OCI-M1 (cell line): ENCODE data around the gene RPL13.

ENCODE experiments used
- DNase-seq: peaks from one replicate; lab custom pipeline; 2025; lab: John Stamatoyannopoulos, UW

RPL13 gene

DNA sequence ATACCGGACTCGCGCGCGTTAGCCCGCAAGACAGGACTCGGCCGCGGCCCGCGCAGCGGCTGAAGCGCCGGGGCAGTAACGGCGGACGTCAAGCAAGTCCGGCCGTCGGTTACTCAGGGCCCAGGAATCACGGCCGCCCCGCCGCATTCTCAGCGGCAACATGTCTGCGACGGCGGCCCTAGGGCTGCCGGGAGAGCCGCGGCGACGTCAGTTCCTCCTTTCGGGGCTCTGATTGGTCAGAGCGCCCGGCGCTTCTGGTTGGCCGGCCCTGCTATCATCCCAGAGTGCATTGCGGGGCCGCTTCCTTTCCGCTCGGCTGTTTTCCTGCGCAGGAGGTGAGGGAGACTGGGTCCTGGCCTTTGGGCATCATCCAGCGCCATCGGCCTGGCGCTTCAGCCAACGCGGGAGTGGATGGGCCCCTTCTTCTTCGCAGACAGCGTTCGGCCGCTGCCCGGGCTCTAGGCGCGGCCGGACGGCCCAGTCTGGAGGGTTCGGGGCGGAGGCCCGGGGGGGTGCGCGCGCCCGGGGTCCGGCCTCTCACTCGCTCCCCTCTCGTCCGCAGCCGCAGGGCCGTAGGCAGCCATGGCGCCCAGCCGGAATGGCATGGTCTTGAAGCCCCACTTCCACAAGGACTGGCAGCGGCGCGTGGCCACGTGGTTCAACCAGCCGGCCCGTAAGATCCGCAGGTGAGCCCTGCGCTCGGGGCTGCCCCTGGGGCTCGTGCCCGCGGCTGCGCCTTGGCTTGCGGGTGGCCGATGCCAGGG is at the start of gene RPL13:
RPL13 (plus strand) TSS at position 305 of the 764 bp plus-strand sequence; CDS start at position 583, 278 bp downstream.
- DNase-seq: peak; percentile 98

DNA sequence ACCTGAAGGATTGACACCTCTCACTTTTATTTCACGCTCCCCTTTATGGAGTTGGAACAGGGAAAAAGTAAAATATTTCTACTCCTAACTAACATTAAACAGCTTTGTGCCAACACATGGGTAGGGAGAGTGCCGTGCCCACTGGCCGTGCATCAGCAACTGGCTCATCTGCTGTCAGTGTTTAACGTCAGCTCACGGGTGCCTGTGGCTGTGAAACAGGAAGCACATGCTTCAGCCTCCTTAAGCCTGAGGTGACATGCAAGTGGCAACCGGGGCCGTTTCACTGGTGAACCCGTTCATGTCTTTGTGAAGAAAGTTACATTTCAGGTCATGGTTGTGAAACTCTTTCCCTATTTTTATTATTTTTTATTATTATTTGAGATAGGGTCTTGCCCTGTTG is 49.1 kb upstream of the RPL13 start:
- DNase-seq: no peak

DNA sequence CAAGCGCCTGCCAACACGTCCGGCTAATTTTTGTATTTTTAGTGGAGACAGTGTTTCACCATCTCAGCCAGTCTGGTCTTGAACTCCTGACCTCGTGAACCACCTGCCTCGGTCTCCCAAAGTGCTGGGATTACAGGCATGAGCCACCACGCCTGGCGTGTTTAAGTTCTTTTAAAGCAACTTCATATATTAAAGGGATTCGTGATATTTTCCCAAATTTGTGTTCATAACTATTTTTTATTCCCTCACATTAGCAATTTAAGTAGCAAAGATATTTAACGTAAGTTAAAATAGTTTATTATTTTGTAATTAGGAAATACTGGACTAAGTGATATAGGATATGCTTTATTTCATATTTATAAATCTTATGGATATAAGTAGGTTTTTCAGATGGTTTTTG is 48.0 kb upstream of the RPL13 start:
- no peak for DNase-seq

DNA sequence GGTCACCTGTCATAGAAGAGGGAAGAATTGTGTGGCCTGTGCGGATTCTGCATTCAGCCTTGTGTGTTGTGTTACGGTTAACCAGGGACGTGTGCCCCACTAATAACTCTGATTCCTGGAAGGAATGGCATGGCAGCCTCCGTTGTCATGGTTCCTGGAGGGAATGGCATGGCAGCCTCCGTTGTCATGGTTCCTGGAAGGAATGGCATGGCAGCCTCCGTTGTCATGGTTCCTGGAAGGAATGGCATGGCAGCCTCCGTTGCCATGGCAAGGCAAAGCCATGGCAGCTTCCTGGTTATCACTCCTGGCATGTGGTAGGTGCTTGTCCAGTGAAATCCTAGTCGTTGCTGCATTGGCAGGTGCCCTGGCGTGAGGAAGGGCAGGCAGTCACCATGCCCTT is 43.4 kb upstream of the RPL13 start:
- DNase-seq: no peak

DNA sequence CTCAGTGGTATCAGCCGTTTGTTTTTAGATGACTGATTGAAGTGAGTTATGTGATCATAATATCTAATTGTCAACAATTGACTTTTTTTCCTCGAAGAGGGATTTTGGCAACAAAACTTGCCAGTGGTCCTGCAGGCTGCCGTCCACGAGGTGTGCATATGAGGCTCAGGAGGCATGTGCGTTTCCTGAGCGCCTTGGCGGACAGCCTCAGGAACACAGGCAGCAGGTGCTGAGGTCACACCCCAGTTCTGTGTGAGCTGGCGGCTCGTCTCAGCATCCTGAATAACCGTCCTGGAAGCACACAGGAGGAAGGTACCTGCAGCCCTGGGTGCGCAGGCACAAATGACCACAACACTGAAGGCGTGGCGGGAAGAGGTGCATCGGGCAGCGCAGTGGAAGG is 40.6 kb upstream of the RPL13 start:
- DNase-seq: no peak

DNA sequence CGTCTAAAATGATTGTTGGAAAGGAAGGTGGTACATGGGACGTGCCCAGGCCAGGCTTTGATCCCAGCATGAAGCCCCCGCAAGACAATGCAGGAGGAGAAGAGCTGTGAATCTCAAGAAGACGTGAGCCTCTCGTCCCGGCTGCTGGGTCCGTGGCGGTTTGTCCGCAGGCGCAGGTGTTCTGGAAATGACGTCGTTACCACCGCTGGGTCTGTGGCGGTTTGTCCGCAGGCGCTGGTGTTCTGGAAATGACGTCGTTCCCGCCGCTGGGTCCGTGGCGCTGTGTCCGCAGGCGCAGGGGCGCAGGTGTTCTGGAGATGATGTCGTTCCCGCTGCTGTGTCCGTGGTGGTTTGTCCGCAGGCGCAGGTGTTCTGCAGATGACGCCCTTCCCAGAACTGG is 38.2 kb upstream of the RPL13 start:
- no peak for DNase-seq

DNA sequence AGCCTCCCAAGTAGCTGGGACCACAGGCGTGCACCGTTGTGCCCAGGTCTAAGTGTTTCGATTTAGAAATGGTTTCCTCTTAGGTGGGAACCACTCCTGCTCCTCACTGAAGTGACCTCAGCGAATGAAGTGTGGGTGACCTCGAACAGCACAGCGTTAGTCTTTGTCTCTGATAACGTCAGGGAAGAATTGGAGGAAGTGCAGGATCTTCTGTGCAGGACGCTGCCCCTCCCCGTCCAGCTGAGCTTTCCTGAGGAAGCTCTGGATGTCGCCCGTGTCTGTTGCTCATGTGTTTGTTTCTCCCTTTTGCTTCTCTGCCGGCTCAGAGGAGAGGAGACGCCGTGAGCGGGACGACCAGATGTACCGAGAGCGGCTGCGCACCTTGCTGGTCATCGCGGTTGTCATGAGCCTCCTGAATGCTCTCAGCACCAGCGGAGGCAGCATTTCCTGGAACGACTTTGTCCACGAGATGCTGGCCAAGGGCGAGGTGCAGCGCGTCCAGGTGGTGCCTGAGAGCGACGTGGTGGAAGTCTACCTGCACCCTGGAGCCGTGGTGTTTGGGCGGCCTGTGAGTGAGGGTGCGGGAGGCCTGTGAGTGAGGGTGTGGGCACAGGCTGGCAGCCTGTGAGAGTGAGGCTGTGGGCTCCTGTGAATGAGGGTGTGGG is 36.7 kb upstream of the RPL13 start:
- DNase-seq: no peak

DNA sequence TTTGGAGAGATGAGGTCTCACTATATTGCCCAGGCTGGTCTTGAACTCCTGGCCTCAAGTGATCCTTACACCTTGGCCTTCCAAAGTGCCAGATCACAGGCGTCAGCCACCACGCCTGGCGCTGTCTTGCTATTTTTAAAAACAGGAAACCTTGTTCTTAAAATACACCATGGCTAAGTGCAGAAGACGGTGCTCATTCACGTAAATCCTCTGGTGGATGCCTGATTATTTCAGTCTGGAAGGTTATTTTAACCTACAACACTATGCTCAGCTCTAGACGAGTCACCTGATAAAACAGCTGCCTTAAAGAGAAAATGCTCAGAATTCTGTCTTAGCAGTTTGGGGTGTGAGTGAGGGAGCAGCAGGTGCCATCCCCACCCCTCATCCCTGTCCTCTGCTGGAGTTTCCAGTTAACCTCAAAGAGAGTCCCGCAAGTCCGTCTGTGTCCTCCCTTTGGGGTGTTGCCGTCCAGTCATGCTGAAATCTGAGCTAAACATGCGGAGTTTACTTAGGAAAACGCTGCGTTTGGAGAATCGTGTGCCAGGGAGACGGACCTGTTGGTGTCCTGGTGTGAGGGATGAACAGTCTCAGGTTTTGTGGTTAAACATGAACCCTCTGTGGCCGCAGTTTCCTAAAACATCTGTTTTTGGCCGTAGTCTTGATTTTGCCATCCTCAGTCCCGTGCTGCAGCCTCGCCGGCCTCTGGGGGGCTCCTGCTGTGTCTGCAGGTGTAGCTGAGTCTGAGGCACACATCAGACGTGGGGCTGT is 35.2 kb upstream of the RPL13 start:
- no peak for DNase-seq

DNA sequence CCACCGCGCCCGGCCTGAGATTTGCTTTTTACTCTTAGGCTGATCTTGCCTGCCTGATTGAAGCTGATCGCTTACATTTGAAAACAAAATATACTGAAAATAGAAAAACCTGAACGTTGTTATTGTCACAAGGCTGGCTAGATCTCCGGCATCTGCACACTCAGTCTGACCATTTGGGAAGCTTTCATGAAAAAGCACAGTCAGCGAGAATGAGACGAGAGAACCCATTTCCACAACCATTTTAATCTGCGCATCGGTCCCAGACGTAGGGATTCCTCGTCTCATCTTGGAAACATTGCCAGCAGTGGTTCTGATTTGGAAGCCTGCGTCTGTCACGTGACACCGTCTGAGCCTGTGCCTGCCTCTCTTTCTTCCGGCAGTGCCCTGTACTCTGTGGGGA is 31.4 kb upstream of the RPL13 start:
- no peak for DNase-seq

DNA sequence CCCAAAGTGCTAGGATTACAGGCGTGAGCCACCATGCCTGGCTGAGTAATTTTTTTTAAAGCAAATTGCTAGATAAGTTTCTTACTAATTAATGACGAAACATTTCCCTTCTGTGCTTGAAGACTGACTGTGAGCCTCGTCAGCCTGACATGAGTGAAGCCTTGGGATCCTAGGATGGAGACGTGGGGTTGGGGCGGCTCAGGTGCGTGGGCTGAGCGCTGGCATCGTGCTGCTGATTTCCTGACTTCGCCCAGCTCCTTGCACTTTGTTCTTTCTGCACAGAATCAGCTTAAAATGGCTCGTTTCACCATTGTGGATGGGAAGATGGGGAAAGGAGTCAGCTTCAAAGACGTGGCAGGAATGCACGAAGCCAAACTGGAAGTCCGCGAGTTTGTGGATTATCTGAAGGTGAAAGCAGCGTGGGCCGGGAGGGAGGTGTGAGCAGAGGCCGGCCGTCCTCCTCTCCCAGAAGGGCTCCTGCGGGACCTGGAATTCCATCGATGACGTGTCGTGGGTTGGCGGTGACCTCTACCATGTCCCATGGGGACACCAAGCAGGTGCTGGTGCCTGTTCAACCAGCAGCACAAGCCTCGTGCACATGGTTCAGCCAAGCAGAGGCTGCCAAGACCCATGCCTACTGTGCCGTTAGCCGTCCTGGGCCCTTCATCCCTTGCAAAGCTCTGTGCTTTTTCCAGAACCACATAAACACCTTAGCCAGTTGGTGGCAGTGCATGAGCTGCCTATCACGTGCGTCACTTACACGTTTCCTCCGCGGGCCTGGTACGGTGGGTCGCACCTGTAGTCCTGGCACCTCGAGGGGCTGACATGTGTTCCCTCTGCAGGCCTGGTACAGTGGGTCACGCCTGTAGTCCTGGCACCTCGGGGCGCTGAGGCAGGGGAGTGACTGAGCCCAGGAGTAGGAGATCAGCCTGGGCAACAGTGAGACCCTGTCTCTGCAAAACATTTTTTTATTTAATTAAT is 29.8 kb upstream of the RPL13 start:
- no peak for DNase-seq

DNA sequence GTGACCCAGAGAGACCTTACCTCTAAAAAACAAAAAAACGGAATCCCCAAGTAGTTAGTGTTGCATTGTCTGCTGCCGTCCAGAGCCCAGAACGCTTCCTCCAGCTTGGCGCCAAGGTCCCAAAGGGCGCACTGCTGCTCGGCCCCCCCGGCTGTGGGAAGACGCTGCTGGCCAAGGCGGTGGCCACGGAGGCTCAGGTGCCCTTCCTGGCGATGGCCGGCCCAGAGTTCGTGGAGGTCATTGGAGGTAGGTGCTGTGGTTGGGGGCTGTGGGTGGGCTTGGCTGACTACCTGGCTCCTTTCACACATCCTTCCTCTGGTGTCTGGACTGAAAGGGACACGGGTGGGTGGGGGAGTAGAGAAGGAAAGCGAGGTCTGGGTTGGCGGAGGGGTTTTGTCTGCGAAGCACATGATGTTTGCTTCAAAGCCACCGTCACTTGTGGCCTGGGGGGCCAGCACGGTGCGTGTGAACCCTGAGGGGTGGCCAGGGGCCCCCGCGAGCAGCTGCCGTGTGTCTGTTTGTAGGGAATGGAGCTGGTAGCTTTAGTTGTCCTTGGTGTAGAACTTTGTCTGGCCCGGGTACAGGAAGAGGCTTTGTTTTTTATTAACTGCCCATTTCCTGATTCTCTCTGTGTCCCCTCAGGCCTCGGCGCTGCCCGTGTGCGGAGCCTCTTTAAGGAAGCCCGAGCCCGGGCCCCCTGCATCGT is 28.5 kb upstream of the RPL13 start:
- DNase-seq: no peak

DNA sequence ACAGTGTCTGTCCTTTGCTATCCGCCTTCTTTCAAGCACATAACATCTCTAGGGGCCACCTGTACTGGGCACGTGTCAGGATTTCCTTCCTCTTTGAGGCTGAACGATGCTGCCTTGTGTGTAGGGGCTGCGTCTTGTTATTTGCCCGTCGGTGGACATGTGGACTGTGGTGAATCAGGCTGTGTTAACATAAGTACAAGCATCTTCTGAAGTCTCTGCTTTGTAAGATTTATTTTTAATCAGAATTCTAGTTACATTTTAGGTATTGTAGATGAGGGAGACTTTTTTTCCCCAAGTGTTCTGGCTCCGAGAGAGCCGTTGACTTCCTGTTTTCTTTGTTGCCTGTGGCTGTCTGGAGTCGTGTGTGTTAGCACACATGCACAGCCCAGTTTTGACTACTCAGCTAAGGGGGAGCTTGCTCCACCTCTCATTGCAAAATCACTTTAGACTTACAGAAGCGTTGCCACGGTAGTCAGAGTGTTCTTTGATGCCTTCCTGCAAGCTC is 26.2 kb upstream of the RPL13 start:
- DNase-seq: no peak

DNA sequence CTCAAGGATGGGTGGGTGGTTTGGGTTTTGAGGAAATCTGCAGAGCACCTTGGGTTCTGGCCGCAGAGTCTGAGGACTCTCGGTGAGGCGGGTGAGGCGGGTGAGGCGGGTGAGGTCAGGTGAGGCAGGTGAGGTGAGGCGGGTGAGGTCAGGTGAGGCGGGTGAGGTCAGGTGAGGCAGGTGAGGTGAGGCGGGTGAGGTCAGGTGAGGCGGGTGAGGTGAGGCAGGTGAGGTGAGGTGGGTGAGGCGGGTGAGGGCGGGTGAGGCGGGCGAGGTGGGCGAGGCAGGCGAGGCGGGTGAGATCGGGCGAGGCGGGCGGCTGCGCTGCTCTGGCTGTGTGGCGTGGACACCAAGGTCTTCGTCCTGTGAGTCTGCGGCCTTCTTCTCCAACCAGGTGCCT is 24.1 kb upstream of the RPL13 start:
- no peak for DNase-seq

DNA sequence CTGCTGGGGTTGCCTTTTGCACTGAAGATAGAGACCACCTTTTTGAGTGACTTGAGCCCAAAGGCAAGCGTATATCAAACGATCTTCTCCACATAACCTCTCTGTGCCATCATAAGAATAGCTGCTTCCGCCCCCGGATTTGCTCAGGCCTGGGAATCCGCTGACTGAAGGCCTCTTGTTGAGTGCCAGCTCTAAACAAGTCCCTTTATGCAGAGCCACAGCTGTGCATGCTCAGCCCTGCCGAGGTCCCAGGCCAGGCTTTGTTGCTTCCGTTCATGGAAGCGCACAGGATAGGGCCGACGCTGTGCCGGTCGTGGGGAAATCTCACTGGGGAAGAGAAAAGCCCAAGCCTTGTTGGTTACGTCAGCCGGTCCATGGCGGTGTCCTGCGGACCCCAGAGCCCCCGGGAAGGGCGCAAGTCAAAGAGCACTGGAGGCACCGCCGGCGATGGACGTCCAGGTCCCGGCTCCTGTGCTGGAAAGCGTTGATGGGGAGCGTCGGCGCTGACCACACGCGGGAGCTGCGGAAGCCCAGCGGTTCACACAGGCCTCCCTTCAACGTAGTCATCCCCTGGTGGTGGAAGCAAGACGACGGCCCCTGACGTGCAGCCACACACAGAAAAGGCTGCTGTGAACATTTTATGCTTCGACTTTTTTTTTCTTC is 23.5 kb upstream of the RPL13 start:
- DNase-seq: no peak

DNA sequence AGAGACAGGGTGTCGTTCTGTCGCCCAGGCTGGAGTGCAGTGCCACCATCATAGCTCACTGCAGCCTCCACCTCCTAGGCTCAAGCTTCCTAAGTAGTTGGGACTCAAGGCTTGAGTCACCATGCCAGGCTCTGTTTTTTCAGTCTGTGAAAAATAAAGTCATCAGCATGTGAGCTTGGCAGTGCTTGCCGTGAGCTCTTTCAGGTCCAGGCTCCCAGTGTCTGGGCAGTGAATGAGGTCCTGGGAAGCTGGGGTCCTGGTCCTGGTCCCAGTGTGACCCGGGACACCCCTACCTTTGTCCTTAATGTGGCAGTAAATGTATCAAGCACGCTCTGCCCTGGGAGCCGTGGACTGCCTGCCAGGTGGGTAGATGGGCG is 22.9 kb upstream of the RPL13 start:
- no peak for DNase-seq

DNA sequence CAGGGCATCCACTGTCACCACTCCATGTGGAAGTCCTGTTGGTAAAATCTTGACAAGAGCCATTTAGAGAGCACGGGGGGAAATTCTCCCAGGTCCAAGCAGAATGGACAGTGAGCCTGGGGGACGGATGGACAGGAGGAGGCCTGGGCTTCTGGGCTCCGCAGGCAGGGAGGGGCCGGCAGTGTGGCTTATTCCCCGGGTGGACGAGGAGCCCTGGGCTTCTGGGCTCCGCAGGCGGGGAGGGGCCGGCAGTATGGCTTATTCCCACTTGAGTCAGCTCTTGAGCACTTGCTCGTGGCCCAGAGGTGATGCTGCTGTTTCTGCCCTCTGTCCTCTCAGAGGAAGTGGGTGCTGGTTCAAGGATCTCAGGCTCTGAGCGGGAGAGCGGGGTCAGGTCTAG is 22.2 kb upstream of the RPL13 start:
- no peak for DNase-seq

DNA sequence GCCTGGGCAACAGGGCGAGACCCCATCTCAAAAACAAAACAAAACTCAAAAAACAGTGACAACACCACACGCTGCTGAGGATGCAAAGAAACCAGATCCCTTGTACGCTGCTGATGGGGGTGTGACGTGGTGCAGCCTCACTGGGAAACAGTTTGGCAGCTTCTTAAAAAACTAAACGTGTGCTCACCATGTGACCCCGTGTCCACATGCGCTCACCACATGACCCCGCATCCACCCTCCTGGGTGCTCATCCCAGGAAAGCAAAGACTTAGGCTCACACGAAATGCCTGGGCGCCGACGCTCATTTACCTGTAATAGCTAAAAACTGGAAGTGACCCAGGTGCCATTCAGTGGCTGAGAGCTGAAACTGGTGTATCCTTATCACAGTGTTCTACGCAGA is 19.9 kb upstream of the RPL13 start:
- no peak for DNase-seq

DNA sequence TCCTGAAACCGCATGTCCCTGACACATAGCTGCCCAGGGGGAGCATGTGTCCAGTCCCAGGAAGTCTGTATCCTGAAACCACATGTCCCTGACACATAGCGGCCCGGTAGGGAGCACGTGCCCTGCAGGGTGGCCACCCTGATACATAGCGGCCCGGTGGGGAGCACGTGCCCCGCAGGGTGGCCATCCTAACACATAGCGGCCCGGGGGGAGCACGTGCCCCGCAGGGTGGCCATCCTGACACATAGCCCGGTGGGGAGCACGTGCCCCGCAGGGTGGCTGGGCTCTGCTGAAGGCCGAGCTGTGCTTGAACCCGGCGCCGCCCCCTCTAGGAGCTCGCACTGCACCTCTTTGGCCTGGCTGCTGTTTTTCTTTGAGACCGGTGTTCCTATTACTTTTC is 18.7 kb upstream of the RPL13 start:
- no peak for DNase-seq

DNA sequence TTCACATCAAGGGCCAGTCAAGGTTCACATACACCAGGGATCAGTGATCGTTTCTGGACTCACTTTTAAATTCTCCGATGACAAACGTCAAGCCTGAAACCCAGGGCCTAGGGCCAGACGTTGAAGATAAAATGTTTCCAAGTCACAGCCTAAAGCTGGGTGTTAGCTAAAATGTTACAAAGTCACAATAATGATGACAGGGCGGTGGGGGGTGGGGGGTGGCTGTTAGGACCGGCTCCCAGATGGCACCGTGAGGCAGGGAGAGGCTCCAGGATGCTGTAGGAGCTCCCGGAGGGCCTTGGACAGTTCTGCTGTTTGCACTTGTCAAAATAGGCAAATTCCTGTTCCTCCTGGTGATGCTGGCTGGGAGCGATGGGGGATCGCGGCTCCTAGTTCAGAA is 16.4 kb upstream of the RPL13 start:
- no peak for DNase-seq

DNA sequence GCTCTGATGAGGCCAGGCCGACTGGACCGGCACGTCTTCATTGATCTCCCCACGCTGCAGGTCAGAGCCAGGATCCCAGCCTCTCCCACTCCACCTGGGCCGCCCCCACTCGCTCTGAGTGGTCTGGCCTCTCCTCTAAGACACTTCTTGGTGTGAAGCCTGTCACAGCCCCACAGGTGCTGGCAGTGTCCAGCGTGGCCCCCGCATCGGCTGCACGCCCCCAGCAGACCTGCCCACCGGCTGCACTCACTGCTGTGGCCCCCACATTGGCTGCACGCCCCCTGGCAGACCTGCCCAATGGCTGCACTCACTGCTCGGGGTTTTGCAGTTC is 15.8 kb upstream of the RPL13 start:
- DNase-seq: no peak
